HCT116 (cell line): ENCODE data around the gene TTYH2. TPM values are rescaled to one million over a fixed set of nuclear protein-coding genes. Genes with fewer than 3 reads are reported as not detected.

Experiments
- ATAC-seq: fragments of 200-7000 bp; cut with Tn5 transposase; 2 replicates; pipeline ENCODE4 v1.9.1; 2020; ENCODE audit warnings: mild to moderate bottlenecking, moderate library complexity
- BruUV-seq: library from RNA; stranded (reverse); fragments of 400-500 nt; replicated peaks from 2 replicates; lab custom pipeline; 2021; lab: Mats Ljungman, UMichigan
- CTCF ChIA-PET: fragments of 300-600 bp; sonication (Branson Sonifier 250); formaldehyde crosslinking; loops from one replicate; lab custom pipeline; 2021; ENCODE audit warnings: antibody characterized with exemption; lab: Charles Lee
- POLR2A ChIA-PET: fragments of 300-600, 350-600 bp; sonication (Branson Sonifier 250); formaldehyde crosslinking; loops from one replicate; lab custom pipeline; 2021; ENCODE audit warnings: antibody characterized with exemption; lab: Charles Lee
- RAD21 ChIA-PET, 2 experiments: fragments of 300-600 bp; sonication (Branson Sonifier 250); formaldehyde crosslinking; loops; one replicate each; lab custom pipeline; 2023; ENCODE audit warnings: low total read pairs in 2 of 2; ENCODE audit not compliant: uncharacterized antibody in 2 of 2, unreplicated experiment in 2 of 2, low non-redundant PET in 1 of 2; lab: Charles Lee
- DNase-seq: peaks from one replicate; pipeline ENCODE4 v3.0.0-alpha.2; 2010; ENCODE audit warnings: low read depth, low spot score
- H2AFZ ChIP-seq: fragments of 200-600 bp; shearing (Covaris generic), sonication (generic); 2 replicates; pipeline ENCODE4 v1.6.1; 2017; ENCODE audit warnings: low read depth, mixed run types, mixed read lengths, antibody characterized with exemption, low read length; ENCODE audit not compliant: poor library complexity, severe bottlenecking
- H3K27ac ChIP-seq: 2 replicates; pipeline ENCODE4 v1.5.1; 2012; ENCODE audit warnings: low read depth, low read length
- H3K27me3 ChIP-seq: fragments of 200-600 bp; sonication (generic); 2 replicates; pipeline ENCODE4 v1.6.1; 2016; ENCODE audit warnings: mixed run types, low read length, mixed read lengths; ENCODE audit not compliant: insufficient read depth
- H3K36me3 ChIP-seq, 2 experiments: fragments of 200-500 bp in 1 of 2; fragments of 200-600 bp in 1 of 2; sonication (Bioruptor generic) in 1 of 2; sonication (generic) in 1 of 2; 2 replicates each; pipeline versions ENCODE4 v1.5.1 to v1.6.1; 2014 to 2016; ENCODE audit warnings: low read length in 2 of 2, inconsistent platforms in 1 of 2, mixed read lengths in 1 of 2, mixed run types in 1 of 2; ENCODE audit not compliant: insufficient read depth in 2 of 2, control insufficient read depth in 1 of 2
- H3K4me1 ChIP-seq, 2 experiments: fragments of 200-600 bp in 1 of 2; sonication (generic) in 1 of 2; 2 replicates each; pipeline versions ENCODE4 v1.5.1 to v1.6.1; 2012 to 2017; ENCODE audit warnings: low read length in 2 of 2, inconsistent platforms in 1 of 2, mild to moderate bottlenecking in 1 of 2, mixed read lengths in 1 of 2, mixed run types in 1 of 2, moderate library complexity in 1 of 2; ENCODE audit not compliant: insufficient read depth in 2 of 2, control insufficient read depth in 1 of 2
- H3K4me2 ChIP-seq: fragments of 200-600 bp; sonication (generic); 2 replicates; pipeline ENCODE4 v1.6.1; 2017; ENCODE audit warnings: mixed run types, low read length, mixed read lengths
- H3K4me3 ChIP-seq, 2 experiments: fragments of 200-600 bp in 1 of 2; sonication (generic) in 1 of 2; replicated peaks in 1 of 2; 2 replicates each; pipeline ENCODE4 v1.5.1; 2011 to 2016; ENCODE audit warnings: low read length in 2 of 2, control low read depth in 1 of 2, low read depth in 1 of 2, mild to moderate bottlenecking in 1 of 2, mixed read lengths in 1 of 2, mixed run types in 1 of 2
- H3K79me2 ChIP-seq: fragments of 200-600 bp; sonication (generic); 2 replicates; pipeline ENCODE4 v1.6.1; 2017; ENCODE audit warnings: mild to moderate bottlenecking, mixed run types, low read length, moderate library complexity, mixed read lengths; ENCODE audit not compliant: insufficient read depth
- H3K9ac ChIP-seq: fragments of 200-600 bp; sonication (generic); 2 replicates; pipeline ENCODE4 v1.6.1; 2016; ENCODE audit warnings: low read length, mixed read lengths
- H3K9me2 ChIP-seq: fragments of 200-600 bp; sonication (generic), shearing (Covaris generic); 2 replicates; pipeline ENCODE4 v1.6.1; 2017; ENCODE audit warnings: mixed run types, mild to moderate bottlenecking, moderate library complexity; ENCODE audit not compliant: insufficient read depth
- H3K9me3 ChIP-seq, 2 experiments: fragments of 200-500 bp in 1 of 2; fragments of 200-600 bp in 1 of 2; sonication (Bioruptor generic) in 1 of 2; sonication (generic) in 1 of 2; 2 replicates each; pipeline ENCODE4 v1.6.1; 2014 to 2017; ENCODE audit warnings: low read length in 2 of 2, mixed read lengths in 2 of 2, inconsistent platforms in 1 of 2, low read depth in 1 of 2, mild to moderate bottlenecking in 1 of 2, mixed run types in 1 of 2, moderate library complexity in 1 of 2; ENCODE audit not compliant: control insufficient read depth in 1 of 2, insufficient read depth in 1 of 2
- H4K20me1 ChIP-seq: fragments of 200-600 bp; sonication (generic), shearing (Covaris generic); 2 replicates; pipeline ENCODE4 v1.6.1; 2017; ENCODE audit warnings: mixed run types, mild to moderate bottlenecking, moderate library complexity; ENCODE audit not compliant: insufficient read depth
- ATF3 ChIP-seq: IDR thresholded peaks from 2 replicates; pipeline ENCODE4 v1.6.1; 2012
- CBX3 ChIP-seq: IDR thresholded peaks from 2 replicates; pipeline ENCODE4 v1.6.1; 2012; ENCODE audit warnings: low read depth
- CEBPB ChIP-seq: IDR thresholded peaks from 2 replicates; pipeline ENCODE4 v1.6.1; 2012; ENCODE audit warnings: low read depth
- EGR1 ChIP-seq: IDR thresholded peaks from 2 replicates; pipeline ENCODE4 v1.6.1; 2012; ENCODE audit warnings: low read depth
- EZH2 ChIP-seq: fragments of 200-600 bp; sonication (generic); IDR thresholded peaks from 2 replicates; pipeline ENCODE4 v1.6.1; 2017; ENCODE audit warnings: antibody characterized with exemption, mixed run types
- JUND ChIP-seq: IDR thresholded peaks from 2 replicates; pipeline ENCODE4 v1.6.1; 2012
- MAX ChIP-seq: IDR thresholded peaks from 2 replicates; pipeline ENCODE4 v1.6.1; 2012
- POLR2A ChIP-seq: IDR thresholded peaks from 2 replicates; pipeline ENCODE4 v1.7.0; 2011; ENCODE audit warnings: borderline replicate concordance; ENCODE audit not compliant: insufficient read depth, insufficient read length; ENCODE audit errors: extremely low read depth
- SIN3A ChIP-seq: IDR thresholded peaks from 2 replicates; pipeline ENCODE4 v1.6.1; 2012; ENCODE audit warnings: low read depth
- SRF ChIP-seq: IDR thresholded peaks from 2 replicates; pipeline ENCODE4 v1.6.1; 2012; ENCODE audit warnings: low read depth
- TCF7L2 ChIP-seq: IDR thresholded peaks from 2 replicates; pipeline ENCODE4 v1.7.0; 2011; ENCODE audit warnings: borderline replicate concordance, inconsistent platforms; ENCODE audit not compliant: insufficient read depth, insufficient read length; ENCODE audit errors: extremely low read depth
- YY1 ChIP-seq: IDR thresholded peaks from 2 replicates; pipeline ENCODE4 v1.6.1; 2011; ENCODE audit warnings: low read length, low read depth, moderate library complexity, mild to moderate bottlenecking; ENCODE audit not compliant: insufficient replicate concordance; ENCODE audit errors: extremely low read depth
- intact Hi-C: fragments of 100-400 bp; cut with micrococcal nuclease; formaldehyde crosslinking; loops from 2 replicates; pipeline ENCODE4 v1.10.0; 2022
- total RNA-seq: library from RNA; stranded (reverse); gene quantifications from one replicate; pipeline ENCODE4 v1.2.1, GENCODE V29; 2021; ENCODE audit not compliant: unreplicated experiment

The TTYH2 gene
- total RNA-seq, 1 experiment from 2014 or later: 10.8 TPM

GRCh38 chr17:74235040-74235581 lies 21.7 kb downstream of the TTYH2 start:
- H3K27ac ChIP-seq: no peak overlapping the region
- ATAC-seq: no peak
- H2AFZ ChIP-seq: no peak overlapping the region
- H3K4me1 ChIP-seq: no peaks in the 10 kb centered on the region
- no peaks in the 10 kb centered on the region for H3K79me2 ChIP-seq
- CTCF ChIA-PET: no interaction called here
- BruUV-seq: no TSS peak
- no peaks in the 10 kb centered on the region for H3K9me3 ChIP-seq
- no peaks in the 10 kb centered on the region for H3K9me2 ChIP-seq
- no peaks in the 10 kb centered on the region for H4K20me1 ChIP-seq
- H3K27me3 ChIP-seq: no peaks in the 10 kb centered on the region
- no peak overlapping the region for H3K4me2 ChIP-seq
- no peak overlapping the region for H3K4me3 ChIP-seq
- RAD21 ChIA-PET: no interaction called here
- no peak for TF ChIP-seq SRF
- peaks cover 0 to 4% of the 10 kb centered on the region in 2 experiments; a peak in 1 of 4 replicates for H3K36me3 ChIP-seq
- H3K9ac ChIP-seq: no peak overlapping the region
- no peak for DNase-seq
- intact Hi-C loops: no loop called here
- POLR2A ChIA-PET: no interaction called here

GRCh38 chr17:74235911-74236371 lies 22.6 kb downstream of the TTYH2 start:
- Histone ChIP-seq H3K27me3 (no peaks in the 10 kb centered on the region), H4K20me1 (no peaks in the 10 kb centered on the region), H3K79me2 (no peaks in the 10 kb centered on the region), H3K36me3 (peaks cover 0 to 2% of the 10 kb centered on the region in 2 experiments; a peak in 1 of 4 replicates), H3K27ac (no peak overlapping the region), H3K4me3 (no peak overlapping the region), H3K9ac (no peak overlapping the region), H3K4me2 (no peak overlapping the region), H2AFZ (no peak overlapping the region), H3K4me1 (no peaks in the 10 kb centered on the region), H3K9me3 (no peaks in the 10 kb centered on the region), H3K9me2 (no peaks in the 10 kb centered on the region)
- intact Hi-C loops: no loop called here
- TF ChIP-seq EGR1: no peak
- TF ChIP-seq ATF3: no peak
- no peak for TF ChIP-seq CBX3
- TF ChIP-seq TCF7L2: no peak
- TF ChIP-seq JUND: no peak
- TF ChIP-seq MAX: no peak
- no peak for TF ChIP-seq YY1
- no peak for TF ChIP-seq CEBPB
- TF ChIP-seq EZH2: no peak
- TF ChIP-seq POLR2A: no peak
- no peak for TF ChIP-seq SIN3A
- ATAC-seq: no peak
- DNase-seq: no peak
- POLR2A ChIA-PET: no interaction called here
- CTCF ChIA-PET: no interaction called here
- RAD21 ChIA-PET: no interaction called here
- BruUV-seq: no TSS peak
